Astrocyte (in vitro differentiated cells and primary cell): Measurements from ENCODE around the gene ZBTB7C.

Experiments
- CTCF ChIP-seq: IDR thresholded peaks from 2 replicates; pipeline ENCODE4 v1.5.1; 2011; ENCODE audit warnings: low read depth, mild to moderate bottlenecking, inconsistent platforms, low read length, moderate library complexity; ENCODE audit not compliant: insufficient read depth
- EZH2 ChIP-seq: IDR thresholded peaks from 2 replicates; pipeline ENCODE4 v1.6.1; 2012; ENCODE audit warnings: mild to moderate bottlenecking, low read length, inconsistent platforms; ENCODE audit not compliant: insufficient read depth

- no peak for TF ChIP-seq CTCF
- no peak for TF ChIP-seq EZH2
These were observed 227.9 kb downstream of the ZBTB7C start for GRCh38 chr18:48181087-48181823.
